K562 (cell line): Measurements from ENCODE around the gene TUBB4B. TPM values are rescaled to one million over a fixed set of nuclear protein-coding genes. Genes with fewer than 3 reads are reported as not detected.

Experiments used
- BCL6 ChIP-seq: fragments of 250-450 bp; sonication (Bioruptor Pico); IDR thresholded peaks from 2 replicates; pipeline ENCODE4 v1.4.0; 2020
- CHD7 ChIP-seq: fragments of 200-600 bp; sonication (generic); IDR thresholded peaks from one replicate; pipeline ENCODE4 v1.6.1; 2012; ENCODE audit warnings: mild to moderate bottlenecking, low read depth, low read length, inconsistent platforms
- HDGF ChIP-seq: fragments of 450-650 bp; IDR thresholded peaks from 2 replicates; pipeline ENCODE4 v1.6.1; 2016
- MTA1 ChIP-seq: fragments of 450-650 bp; IDR thresholded peaks from 2 replicates; pipeline ENCODE4 v1.6.1; 2017; ENCODE audit warnings: borderline replicate concordance
- RBM22 ChIP-seq: fragments of 200-400 bp; formaldehyde crosslinking; IDR thresholded peaks from 2 replicates; pipeline ENCODE4 v1.6.1; 2018; ENCODE audit warnings: low read length, low read depth; ENCODE audit not compliant: poor library complexity, severe bottlenecking
- TFAP4 ChIP-seq: sonication (generic); formaldehyde crosslinking; IDR thresholded peaks from 2 replicates; pipeline ENCODE4 v1.8.0; 2022; ENCODE audit warnings: missing genetic modification reagents, mild to moderate bottlenecking, moderate library complexity, borderline replicate concordance
- TRIM25 ChIP-seq: fragments of 450-650 bp; IDR thresholded peaks from 2 replicates; pipeline ENCODE4 v1.7.0; 2016; ENCODE audit warnings: borderline replicate concordance
- ZBTB2 ChIP-seq: fragments of 450-650 bp; IDR thresholded peaks from 2 replicates; pipeline ENCODE4 v1.6.1; 2016; ENCODE audit warnings: antibody characterized with exemption
- ZFP36 ChIP-seq: fragments of 150-350 bp; IDR thresholded peaks from 2 replicates; pipeline ENCODE4 v1.6.1; 2018; ENCODE audit warnings: low read length, low read depth; ENCODE audit not compliant: partially characterized antibody
- ZNF174 ChIP-seq: fragments of 250-450 bp; sonication (Bioruptor Pico); IDR thresholded peaks from 2 replicates; pipeline ENCODE4 v1.4.0; 2020; ENCODE audit warnings: mild to moderate bottlenecking
- ZNF436 ChIP-seq: fragments of 250-450, 450-650 bp; sonication (Bioruptor Pico); formaldehyde crosslinking; IDR thresholded peaks from 2 replicates; pipeline ENCODE4 v1.7.0; 2020; ENCODE audit warnings: mild to moderate bottlenecking
- polyA plus RNA-seq, 8 experiments: library from polyadenylated mRNA; depleted of rRNA in 4 of 8; stranded (reverse) in 5 of 8; unstranded in 3 of 8; fragments of >200 nt; fragmentation: Nextera tagmentation in 2 of 8; fragmentation: Illumina TruSeq in 1 of 8; extraction: Ambion mirVana in 2 of 8; extraction: Trizol in 1 of 8; gene quantifications; 2 replicates each; pipeline versions ENCODE4 v1.2.1 to v1.2.3, GENCODE V29; 2011 to 2014; ENCODE audit warnings: inconsistent platforms in 1 of 8, missing spikeins in 1 of 8
- total RNA-seq, 7 experiments: library from RNA; depleted of rRNA in 6 of 7; stranded (reverse); fragments of >200 nt in 6 of 7; fragmentation: Illumina TruSeq in 2 of 7; extraction: Trizol in 2 of 7; gene quantifications; 2 replicates each; pipeline versions ENCODE4 v1.2.1 to v1.2.3, GENCODE V29; 2011 to 2021; ENCODE audit warnings: low replicate concordance in 1 of 7

TUBB4B gene
- total and polyA plus RNA-seq, 9 of the 15 experiments (the other 6 are each of a cell fraction or from before 2014, with no cell fraction given), result 24.1 to 443 (median 268) TPM

- no peak for TF ChIP-seq MTA1
- no peak for TF ChIP-seq BCL6 (CRISPR knock-in tag)
- no peak for TF ChIP-seq CHD7
- TF ChIP-seq TFAP4, result 0 out of 2 replicates have a peak, but pooled peaks have one; percentile 29
- no peak for TF ChIP-seq TRIM25
- TF ChIP-seq ZNF436 (CRISPR knock-in tag), result no peak
- no peak for TF ChIP-seq ZFP36
- TF ChIP-seq ZBTB2, result peak; percentile 75
- TF ChIP-seq HDGF, result no peak
- TF ChIP-seq RBM22, result no peak
- no peak for TF ChIP-seq ZNF174 (CRISPR knock-in tag)
Measured at GRCh38 chr9:137254624-137255447, 13.7 kb downstream of the TUBB4B start, which contains the start of gene NELFB (continued).
